HCEC 1CT (cell line): ENCODE results near the gene TCF23.
"Not testable (repeated sequence)": the region's sequence is repeated elsewhere in the genome, so short reads cannot be mapped to it uniquely, and the experiment has no call there.

Experiments used
- DNase-seq: peaks from one replicate; pipeline ENCODE4 v3.0.0-alpha.2; 2017

The TCF23 gene

GRCh38 chr2:27191070-27191829 lies 42.4 kb downstream of the TCF23 start:
- DNase-seq: peak; percentile 60

GRCh38 chr2:27194538-27195354 lies 45.9 kb downstream of the TCF23 start:
- no peak for DNase-seq

GRCh38 chr2:27195799-27196198 lies 47.0 kb downstream of the TCF23 start:
- not testable (repeated sequence) for DNase-seq

GRCh38 chr2:27198068-27198467 lies 49.3 kb downstream of the TCF23 start:
- DNase-seq: not testable (repeated sequence)

GRCh38 chr2:27198627-27199026 lies 49.8 kb downstream of the TCF23 start:
- no peak for DNase-seq

- no peak for DNase-seq
Measured at GRCh38 chr2:27199241-27199640, 50.4 kb downstream of the TCF23 start.

GRCh38 chr2:27201675-27202074 lies 52.9 kb downstream of the TCF23 start:
- DNase-seq: no peak

GRCh38 chr2:27202854-27203253 lies 54.0 kb downstream of the TCF23 start:
- DNase-seq: no peak

GRCh38 chr2:27203741-27204140 lies 54.9 kb downstream of the TCF23 start:
- DNase-seq: no peak

GRCh38 chr2:27204566-27204965 lies 55.8 kb downstream of the TCF23 start:
- no peak for DNase-seq

GRCh38 chr2:27205206-27205605 lies 56.4 kb downstream of the TCF23 start:
- no peak for DNase-seq

- no peak for DNase-seq
Measured at GRCh38 chr2:27206346-27206745, 57.5 kb downstream of the TCF23 start.
